ENCODE results near the gene NMNAT3. TPM values are rescaled to one million over a fixed set of nuclear protein-coding genes. Genes with fewer than 3 reads are reported as not detected.
A peak's percentile ranks its signal among the peaks of the same experiment; 100 is the strongest.

NMNAT3 gene
- total RNA-seq, 1 donor from 2014 or later: 10.7 TPM

DNA sequence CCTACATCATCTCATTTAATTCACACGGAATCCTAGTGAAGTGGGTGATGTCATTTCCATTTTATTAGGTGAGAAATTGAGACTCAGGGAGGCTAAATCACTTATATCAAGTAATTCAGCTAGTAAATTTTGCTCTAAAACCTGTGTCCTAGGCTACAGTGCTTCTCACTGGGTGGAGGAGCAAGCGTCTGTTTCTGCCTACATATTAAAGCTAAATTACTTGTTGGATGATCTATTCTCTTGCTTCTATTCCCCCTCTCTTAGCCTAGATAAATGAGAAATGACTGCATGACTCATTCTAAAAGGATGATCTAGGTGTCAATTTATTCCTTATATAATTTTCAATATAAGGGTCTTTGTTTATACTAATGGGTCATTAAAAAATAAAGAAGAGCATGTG, 100.4 kb downstream of the NMNAT3 start:
- DNase-seq: no peak
- H3K9me3 ChIP-seq (replicated peaks): no peaks in the 10 kb centered on the region
- H3K4me1 ChIP-seq: peaks cover 25% of the 10 kb centered on the region
- H3K27me3 ChIP-seq (ENCODE audit: low read depth): no peaks in the 10 kb centered on the region
- H3K27ac ChIP-seq (replicated peaks): no peak overlapping the region
- intact Hi-C loops (cut with micrococcal nuclease): no loop called here
- no peak overlapping the region for H3K4me3 ChIP-seq
- peaks cover 6% of the 10 kb centered on the region for H3K36me3 ChIP-seq
- TF ChIP-seq, protein P1, sequence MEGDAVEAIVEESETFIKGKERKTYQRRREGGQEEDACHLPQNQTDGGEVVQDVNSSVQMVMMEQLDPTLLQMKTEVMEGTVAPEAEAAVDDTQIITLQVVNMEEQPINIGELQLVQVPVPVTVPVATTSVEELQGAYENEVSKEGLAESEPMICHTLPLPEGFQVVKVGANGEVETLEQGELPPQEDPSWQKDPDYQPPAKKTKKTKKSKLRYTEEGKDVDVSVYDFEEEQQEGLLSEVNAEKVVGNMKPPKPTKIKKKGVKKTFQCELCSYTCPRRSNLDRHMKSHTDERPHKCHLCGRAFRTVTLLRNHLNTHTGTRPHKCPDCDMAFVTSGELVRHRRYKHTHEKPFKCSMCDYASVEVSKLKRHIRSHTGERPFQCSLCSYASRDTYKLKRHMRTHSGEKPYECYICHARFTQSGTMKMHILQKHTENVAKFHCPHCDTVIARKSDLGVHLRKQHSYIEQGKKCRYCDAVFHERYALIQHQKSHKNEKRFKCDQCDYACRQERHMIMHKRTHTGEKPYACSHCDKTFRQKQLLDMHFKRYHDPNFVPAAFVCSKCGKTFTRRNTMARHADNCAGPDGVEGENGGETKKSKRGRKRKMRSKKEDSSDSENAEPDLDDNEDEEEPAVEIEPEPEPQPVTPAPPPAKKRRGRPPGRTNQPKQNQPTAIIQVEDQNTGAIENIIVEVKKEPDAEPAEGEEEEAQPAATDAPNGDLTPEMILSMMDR (IDR thresholded peaks at IDR 0.05; ENCODE audit: borderline replicate concordance): no peak

DNA sequence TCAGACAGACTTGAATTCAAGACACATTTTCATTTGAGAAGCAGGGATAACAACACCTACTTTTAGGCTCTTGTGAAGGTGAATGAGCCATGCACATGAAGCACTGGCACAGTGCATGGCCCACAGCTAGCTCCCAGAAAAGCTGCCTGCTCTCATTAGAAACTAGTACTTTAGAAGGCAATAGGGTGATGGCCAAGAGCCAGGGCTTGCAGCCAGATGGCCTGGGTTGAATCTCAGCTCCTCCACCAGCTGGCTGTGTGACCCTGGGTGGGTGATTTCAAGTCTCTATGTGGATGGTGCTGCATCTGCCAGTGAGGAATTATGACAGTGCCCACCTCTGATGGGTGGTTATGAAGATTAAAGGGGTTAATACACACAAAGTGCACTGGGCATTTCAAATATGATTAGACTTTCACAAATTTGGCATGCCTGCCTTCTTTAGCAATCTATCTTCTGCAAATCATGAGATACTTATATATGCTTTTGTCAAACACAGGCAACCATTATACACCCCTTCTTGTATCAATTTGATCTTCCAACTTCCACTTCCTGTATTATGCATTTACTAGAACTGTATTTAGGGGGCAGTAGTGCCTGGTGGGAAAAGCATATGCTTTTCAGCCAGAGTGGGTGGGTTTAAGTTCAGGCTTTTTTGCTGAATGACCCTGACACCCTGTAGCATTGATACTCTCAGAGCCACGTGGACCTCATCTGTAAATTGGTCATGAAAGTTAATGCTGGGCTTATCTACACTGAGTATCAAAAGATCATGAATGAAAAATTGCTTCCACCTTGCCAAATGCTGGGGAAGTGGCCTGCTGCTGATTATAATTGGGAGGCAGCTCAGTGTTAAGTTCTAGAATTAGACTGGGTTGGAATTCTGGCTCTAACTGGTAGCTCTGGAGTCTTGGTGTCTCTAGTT, 103.5 kb downstream of the NMNAT3 start:
- Histone ChIP-seq H3K36me3 (peaks cover 6% of the 10 kb centered on the region), H3K9me3 (replicated peaks) (no peaks in the 10 kb centered on the region), H3K27me3 (ENCODE audit: low read depth) (no peaks in the 10 kb centered on the region), H3K4me3 (no peak overlapping the region), H3K4me1 (peaks cover 27% of the 10 kb centered on the region), H3K27ac (replicated peaks) (no peak overlapping the region)
- TF ChIP-seq, protein P1 (IDR thresholded peaks at IDR 0.05; ENCODE audit: borderline replicate concordance): no peak
- intact Hi-C loops (cut with micrococcal nuclease): no loop called here
- DNase-seq: peak; percentile 77

DNA sequence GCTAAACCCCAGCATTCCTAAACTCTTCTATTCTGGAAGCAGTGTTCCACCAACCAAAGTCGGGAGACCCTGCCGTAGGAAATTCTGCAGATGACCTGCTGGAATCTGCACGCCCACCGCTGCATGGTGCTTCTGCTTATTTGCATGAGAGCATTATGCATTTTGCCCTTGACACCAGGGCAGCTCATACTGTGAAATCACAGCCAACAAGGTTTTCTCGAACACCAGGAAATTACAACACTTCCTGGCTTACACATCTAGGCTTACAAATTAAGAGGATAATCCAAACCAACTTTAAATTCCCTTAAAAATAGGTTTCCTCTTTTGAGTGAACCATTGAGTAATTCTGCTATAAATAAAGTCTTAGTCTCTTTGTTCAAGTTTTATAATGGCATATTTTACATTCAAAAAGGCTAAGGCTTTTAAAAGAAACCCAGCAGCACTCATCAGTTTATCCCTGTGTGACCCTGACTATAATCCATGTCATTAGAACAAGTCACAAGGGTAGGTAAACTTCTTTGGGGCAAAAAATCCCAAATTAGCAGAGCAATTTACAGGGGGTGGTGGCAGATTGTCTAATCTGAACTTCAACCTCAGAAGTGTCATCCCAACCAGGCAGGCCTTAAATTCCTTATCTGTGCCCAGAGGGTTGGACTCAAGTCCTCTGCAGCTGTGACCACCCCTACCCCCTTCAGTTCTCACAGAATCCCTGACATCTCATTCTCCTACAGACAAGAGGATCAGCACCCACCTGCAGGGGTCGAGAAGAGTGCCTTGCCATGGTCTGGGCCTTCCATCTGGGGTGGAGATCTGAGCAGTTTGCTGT, 104.7 kb downstream of the NMNAT3 start:
- Histone ChIP-seq H3K4me1 (peaks cover 27% of the 10 kb centered on the region), H3K27ac (replicated peaks) (no peak overlapping the region), H3K36me3 (no peaks in the 10 kb centered on the region), H3K9me3 (replicated peaks) (no peaks in the 10 kb centered on the region), H3K4me3 (no peak overlapping the region), H3K27me3 (ENCODE audit: low read depth) (no peaks in the 10 kb centered on the region)
- no peak for DNase-seq
- TF ChIP-seq, protein P1 (IDR thresholded peaks at IDR 0.05; ENCODE audit: borderline replicate concordance): no peak
- intact Hi-C loops (cut with micrococcal nuclease): no loop called here

DNA sequence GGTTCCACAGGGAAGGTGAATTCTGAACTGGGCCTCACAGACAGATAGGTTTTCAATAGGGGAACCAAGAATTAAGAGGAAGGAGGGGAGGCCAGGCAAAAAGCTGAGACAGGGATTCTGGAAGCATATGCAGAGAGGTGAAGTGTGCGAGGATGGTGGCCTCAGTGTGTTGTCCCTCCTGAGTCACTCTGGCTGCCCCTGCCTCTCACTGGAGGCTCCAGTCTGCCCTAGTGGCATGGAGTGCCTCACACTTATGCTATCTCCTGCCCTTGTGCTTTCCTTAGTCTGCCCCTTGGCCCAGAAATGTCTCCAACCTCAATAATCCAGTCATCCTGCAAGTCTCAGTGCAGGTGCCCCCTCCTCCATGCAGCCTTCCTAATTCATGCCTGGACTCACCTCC, 106.1 kb downstream of the NMNAT3 start:
- intact Hi-C loops (cut with micrococcal nuclease): no loop called here
- peaks cover 27% of the 10 kb centered on the region for H3K4me1 ChIP-seq
- no peaks in the 10 kb centered on the region for H3K9me3 ChIP-seq (replicated peaks)
- no peaks in the 10 kb centered on the region for H3K27me3 ChIP-seq (ENCODE audit: low read depth)
- no peak overlapping the region for H3K4me3 ChIP-seq
- H3K36me3 ChIP-seq: no peaks in the 10 kb centered on the region
- TF ChIP-seq, protein P1 (IDR thresholded peaks at IDR 0.05; ENCODE audit: borderline replicate concordance): no peak
- DNase-seq: no peak
- H3K27ac ChIP-seq (replicated peaks): no peak overlapping the region

DNA sequence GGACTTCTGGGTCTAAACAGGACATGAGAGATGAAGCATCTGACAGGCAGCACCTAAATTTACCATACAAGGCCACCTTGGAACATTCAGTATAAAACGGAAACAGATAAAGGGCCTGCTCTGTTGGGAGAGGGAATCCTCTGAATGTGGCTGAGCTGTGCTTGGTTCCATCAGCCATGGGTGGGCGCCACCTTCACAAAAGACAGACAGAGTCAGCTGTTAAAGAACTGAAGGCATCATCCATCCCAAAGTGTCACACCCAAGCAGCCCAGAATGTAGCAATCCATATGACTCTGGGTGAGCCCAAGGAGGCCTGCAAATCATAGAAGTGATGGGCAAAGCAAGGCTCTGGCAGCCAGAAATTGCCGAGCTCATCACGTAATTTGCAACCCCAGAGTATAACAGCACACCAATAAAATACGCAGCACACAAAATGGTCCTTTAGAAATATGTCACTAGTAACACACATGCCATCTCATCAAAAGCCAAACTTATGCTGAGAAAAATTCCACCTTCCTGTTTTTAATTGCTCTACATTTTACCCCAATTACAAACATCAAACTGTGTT, 113.4 kb downstream of the NMNAT3 start:
- H3K36me3 ChIP-seq: no peaks in the 10 kb centered on the region
- TF ChIP-seq, protein P1 (IDR thresholded peaks at IDR 0.05; ENCODE audit: borderline replicate concordance): peak; percentile 34
- intact Hi-C loops (cut with micrococcal nuclease): loop anchor here (5.0 kb wide), 1 partner anchor 137 kb away; no protein-coding TSS in a partner anchor
- H3K27me3 ChIP-seq (ENCODE audit: low read depth): no peaks in the 10 kb centered on the region
- no peak overlapping the region for H3K27ac ChIP-seq (replicated peaks)
- H3K9me3 ChIP-seq (replicated peaks): no peaks in the 10 kb centered on the region
- no peaks in the 10 kb centered on the region for H3K4me1 ChIP-seq
- no peak overlapping the region for H3K4me3 ChIP-seq
- no peak for DNase-seq

Data from left ventricle myocardium inferior (tissue), 1 donor.